Endothelial cell (in vitro differentiated cells): ENCODE measurements around the gene GLA. TPM values are rescaled to one million over a fixed set of nuclear protein-coding genes. Genes with fewer than 3 reads are reported as not detected.
A peak's percentile ranks its signal among the peaks of the same experiment; 100 is the strongest.

Experiments
- DNase-seq: peaks from one replicate; pipeline ENCODE4 v3.0.0; 2021; ENCODE audit warnings: low spot score
- H3K27ac Mint-ChIP-seq: one replicate; pipeline ENCODE4 v1.8.0; 2021; ENCODE audit warnings: mixed read lengths, inconsistent platforms; ENCODE audit not compliant: unreplicated experiment
- H3K27me3 Mint-ChIP-seq: one replicate; pipeline ENCODE4 v1.8.0; 2021; ENCODE audit warnings: mild to moderate bottlenecking, moderate library complexity, mixed read lengths, inconsistent platforms; ENCODE audit not compliant: unreplicated experiment
- H3K36me3 Mint-ChIP-seq: one replicate; pipeline ENCODE4 v1.8.0; 2021; ENCODE audit warnings: mild to moderate bottlenecking, low read depth, mixed read lengths, inconsistent platforms; ENCODE audit not compliant: unreplicated experiment
- H3K4me1 Mint-ChIP-seq: one replicate; pipeline ENCODE4 v1.8.0; 2021; ENCODE audit warnings: mild to moderate bottlenecking, mixed read lengths, inconsistent platforms; ENCODE audit not compliant: unreplicated experiment
- H3K4me3 Mint-ChIP-seq: one replicate; pipeline ENCODE4 v1.8.0; 2021; ENCODE audit warnings: mild to moderate bottlenecking, mixed read lengths, inconsistent platforms; ENCODE audit not compliant: unreplicated experiment
- H3K9me3 Mint-ChIP-seq: one replicate; pipeline ENCODE4 v1.8.0; 2021; ENCODE audit warnings: mixed read lengths, inconsistent platforms; ENCODE audit not compliant: unreplicated experiment
- long read RNA-seq: library from polyadenylated mRNA; unstranded; transcript quantifications from one replicate; pipeline ENCODE4 v2.0.0, GENCODE V29; 2020; ENCODE audit not compliant: unreplicated experiment
- total RNA-seq: library from RNA; stranded (reverse); fragmentation: NEBNext Ultra II Directional; extraction: Animal tissue kit (Norgen Biotek cat#: 25700); gene quantifications from one replicate; pipeline ENCODE4 v1.2.1, GENCODE V29; 2021; ENCODE audit not compliant: unreplicated experiment
- TF ChIP-seq, protein P1 (sequence below): fragments of 200-600 bp; sonication (generic); IDR thresholded peaks from one replicate; pipeline ENCODE4 v1.5.0; 2021; ENCODE audit warnings: antibody characterized with exemption; ENCODE audit not compliant: unreplicated experiment

The GLA gene
- 37.8 TPM for total RNA-seq
- long read RNA-seq, transcript GLA-201 (7 exons, 1,318 nt): major isoform, 40 of 42 reads
- long read RNA-seq, partial matches to known transcripts: 0 of 42 reads
- long read RNA-seq, other reads (novel, unspliced or antisense): 1 of 42 reads

DNA sequence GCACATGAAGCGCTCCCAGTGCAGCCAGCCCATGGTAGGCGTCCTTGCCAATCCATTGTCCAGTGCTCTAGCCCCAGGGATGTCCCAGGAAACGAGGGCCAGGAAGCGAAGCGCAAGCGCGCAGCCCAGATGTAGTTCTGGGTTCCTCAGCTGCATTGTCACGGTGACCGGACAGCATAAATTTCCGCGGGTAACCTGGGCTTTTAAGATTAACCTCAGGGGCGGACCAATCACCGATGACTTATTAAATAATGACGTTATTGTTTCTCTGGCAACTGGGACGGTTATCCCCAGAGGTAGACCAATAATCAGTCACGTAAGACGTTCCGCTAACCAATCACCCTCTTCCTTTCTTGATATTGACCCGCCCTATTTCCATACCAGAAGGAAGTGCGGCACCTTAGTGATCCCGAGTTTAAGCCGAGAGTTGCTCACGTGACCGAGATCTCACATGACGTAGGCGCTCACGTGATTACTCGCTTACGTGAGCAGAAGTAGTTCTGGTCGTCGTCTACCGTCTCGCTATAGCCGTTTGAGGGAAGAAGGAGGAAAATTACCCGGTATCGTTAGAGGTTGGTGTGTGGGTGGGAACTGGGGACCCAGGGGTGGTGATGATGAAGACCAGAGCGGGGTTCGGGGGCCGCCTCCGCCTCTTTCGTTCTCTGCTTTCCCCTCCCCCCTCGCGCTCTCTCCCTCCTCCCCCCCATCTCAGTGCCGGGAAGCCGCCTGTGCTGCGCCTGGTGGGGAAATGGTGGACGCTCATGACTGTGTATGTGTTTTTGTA lies at the start of gene GLA, which contains the start of gene HNRNPH2:
Gene GLA (minus strand): TSS at position 178 of the 784 bp plus-strand sequence. CDS start 22 bp downstream, at position 156.
Gene HNRNPH2 (plus strand): TSS at position 475 of the 784 bp plus-strand sequence. CDS start 3,767 bp downstream, outside the sequence.
- H3K27me3 Mint-ChIP-seq: peaks cover 7% of the 10 kb centered on the region
- DNase-seq: peak; percentile 65
- TF ChIP-seq, protein P1, sequence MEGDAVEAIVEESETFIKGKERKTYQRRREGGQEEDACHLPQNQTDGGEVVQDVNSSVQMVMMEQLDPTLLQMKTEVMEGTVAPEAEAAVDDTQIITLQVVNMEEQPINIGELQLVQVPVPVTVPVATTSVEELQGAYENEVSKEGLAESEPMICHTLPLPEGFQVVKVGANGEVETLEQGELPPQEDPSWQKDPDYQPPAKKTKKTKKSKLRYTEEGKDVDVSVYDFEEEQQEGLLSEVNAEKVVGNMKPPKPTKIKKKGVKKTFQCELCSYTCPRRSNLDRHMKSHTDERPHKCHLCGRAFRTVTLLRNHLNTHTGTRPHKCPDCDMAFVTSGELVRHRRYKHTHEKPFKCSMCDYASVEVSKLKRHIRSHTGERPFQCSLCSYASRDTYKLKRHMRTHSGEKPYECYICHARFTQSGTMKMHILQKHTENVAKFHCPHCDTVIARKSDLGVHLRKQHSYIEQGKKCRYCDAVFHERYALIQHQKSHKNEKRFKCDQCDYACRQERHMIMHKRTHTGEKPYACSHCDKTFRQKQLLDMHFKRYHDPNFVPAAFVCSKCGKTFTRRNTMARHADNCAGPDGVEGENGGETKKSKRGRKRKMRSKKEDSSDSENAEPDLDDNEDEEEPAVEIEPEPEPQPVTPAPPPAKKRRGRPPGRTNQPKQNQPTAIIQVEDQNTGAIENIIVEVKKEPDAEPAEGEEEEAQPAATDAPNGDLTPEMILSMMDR: no peak
- peak within 1 kb of the TSS; percentile 100 for H3K27ac Mint-ChIP-seq
- H3K36me3 Mint-ChIP-seq: peaks cover 12% of the 10 kb centered on the region
- peaks cover 11% of the 10 kb centered on the region for H3K4me1 Mint-ChIP-seq
- H3K4me3 Mint-ChIP-seq: peak within 1 kb of the TSS; percentile 99
- H3K9me3 Mint-ChIP-seq: no peaks in the 10 kb centered on the region

GRCh38 chrX:101452056-101452455 lies 44.3 kb upstream of the GLA start:
- Mint-ChIP-seq H3K27ac (no peak overlapping the region), H3K9me3 (no peaks in the 10 kb centered on the region), H3K4me3 (no peak overlapping the region)

GRCh38 chrX:101450961-101451360 lies 43.2 kb upstream of the GLA start:
- no peaks in the 10 kb centered on the region for H3K27me3 Mint-ChIP-seq
- H3K4me3 Mint-ChIP-seq: no peak overlapping the region
- no peaks in the 10 kb centered on the region for H3K4me1 Mint-ChIP-seq
- H3K27ac Mint-ChIP-seq: no peak overlapping the region
- no peak for DNase-seq
- peaks cover 10% of the 10 kb centered on the region for H3K36me3 Mint-ChIP-seq
- TF ChIP-seq, protein P1: no peak
- no peaks in the 10 kb centered on the region for H3K9me3 Mint-ChIP-seq

More at GRCh38 chrX:101452056-101452455, 44.3 kb upstream of the GLA start:
- DNase-seq: no peak
- TF ChIP-seq, protein P1: no peak
- Mint-ChIP-seq H3K36me3 (peaks cover 10% of the 10 kb centered on the region), H3K4me1 (no peaks in the 10 kb centered on the region), H3K27me3 (no peaks in the 10 kb centered on the region)

DNA sequence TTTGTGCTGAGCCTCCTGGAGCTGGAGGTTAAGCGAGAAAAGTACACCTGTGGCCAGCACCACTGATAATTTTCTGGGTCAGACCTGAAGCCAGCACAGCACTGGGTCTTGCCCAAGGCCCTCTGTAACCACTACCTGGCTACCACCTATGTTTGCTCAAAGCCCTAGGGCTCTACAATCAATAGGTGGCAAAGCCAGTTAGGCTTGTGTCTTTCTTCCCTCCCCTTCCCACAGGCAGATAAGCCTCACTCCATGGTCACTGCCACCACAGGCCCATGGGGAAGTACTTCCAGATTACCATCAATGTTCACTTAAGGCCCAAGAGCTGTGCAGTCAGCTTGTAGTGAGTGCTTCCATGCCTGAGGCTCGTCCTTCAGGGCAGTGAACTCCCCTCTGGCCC lies 42.4 kb upstream of the GLA start:
- H3K27me3 Mint-ChIP-seq: no peaks in the 10 kb centered on the region
- H3K4me1 Mint-ChIP-seq: no peaks in the 10 kb centered on the region
- H3K36me3 Mint-ChIP-seq: peaks cover 8% of the 10 kb centered on the region
- TF ChIP-seq, protein P1: no peak
- H3K4me3 Mint-ChIP-seq: no peak overlapping the region
- no peak for DNase-seq
- H3K27ac Mint-ChIP-seq: no peak overlapping the region
- H3K9me3 Mint-ChIP-seq: no peaks in the 10 kb centered on the region

DNA sequence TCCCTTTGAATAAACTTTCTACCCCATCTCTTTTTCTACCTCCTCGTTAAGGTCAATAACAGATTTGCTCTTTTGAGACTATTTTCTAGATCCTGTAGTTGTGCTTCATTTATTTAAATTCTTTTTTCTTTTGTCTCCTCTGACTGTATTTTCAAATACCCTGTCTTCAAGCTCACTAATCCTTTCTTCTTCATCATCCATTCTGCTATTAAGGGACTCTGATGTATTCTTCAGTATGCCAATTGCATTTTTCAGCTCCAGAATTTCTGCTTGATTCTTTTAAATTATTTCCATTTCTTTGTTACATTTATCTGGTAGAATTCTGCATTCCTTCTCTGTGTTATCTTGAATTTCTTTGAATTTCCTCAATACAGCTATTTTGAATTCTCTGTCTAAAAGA lies 41.6 kb upstream of the GLA start:
- no peak overlapping the region for H3K27ac Mint-ChIP-seq
- no peaks in the 10 kb centered on the region for H3K4me1 Mint-ChIP-seq
- H3K9me3 Mint-ChIP-seq: no peaks in the 10 kb centered on the region
- no peak overlapping the region for H3K4me3 Mint-ChIP-seq
- TF ChIP-seq, protein P1: no peak
- no peaks in the 10 kb centered on the region for H3K27me3 Mint-ChIP-seq
- DNase-seq: no peak
- peaks cover 8% of the 10 kb centered on the region for H3K36me3 Mint-ChIP-seq
